ENCODE measurements around the gene PIAS1.

- TF ChIP-seq POLR2A (IDR thresholded peaks at IDR 0.05; ENCODE audit: low read depth, low read length) (no peak), JUN (IDR thresholded peaks at IDR 0.05; ENCODE audit: borderline replicate concordance, insufficient read depth, insufficient read length, low read depth) (no peak), CTCF (IDR thresholded peaks at IDR 0.05; ENCODE audit: extremely low read depth in 1 of 2, insufficient read depth in 1 of 2, low read depth in 1 of 2, low read length in 2 of 2) (no peak), EZH2 (IDR thresholded peaks at IDR 0.05; ENCODE audit: borderline replicate concordance, low read depth, low read length, severe bottlenecking) (no peak), POLR2AphosphoS5 (IDR thresholded peaks at IDR 0.05; ENCODE audit: insufficient read depth, low read depth, low read length) (no peak), MAX (IDR thresholded peaks at IDR 0.05; ENCODE audit: insufficient read depth, insufficient read length) (no peak), MYC (IDR thresholded peaks at IDR 0.05; ENCODE audit: low read depth, low read length) (no peak), GATA2 (IDR thresholded peaks at IDR 0.05; ENCODE audit: insufficient read depth, insufficient read length, low read depth, low read length) (no peak), FOS (IDR thresholded peaks at IDR 0.05; ENCODE audit: borderline replicate concordance, insufficient read depth, low read length) (no peak)
These were observed 94.9 kb downstream of the PIAS1 start for GRCh38 chr15:68149059-68149458.

Measured in endothelial cell of umbilical vein (primary cell).